ENCODE measurements around the gene ATAT1.

Gene ATAT1

GRCh38 chr6:30687659-30688431 lies 61.2 kb downstream of the ATAT1 start:
- DNase-seq (ENCODE audit: low spot score): no peak
- in situ Hi-C loops (cut with MboI; ENCODE audit: low sequenced_read_pairs, unreplicated experiment): no loop called here
- no peak for TF ChIP-seq CTCF (IDR thresholded peaks at IDR 0.05; ENCODE audit: borderline replicate concordance, control extremely low read depth, extremely low read depth, insufficient read depth, missing control alignments)

- in situ Hi-C loops (cut with MboI; ENCODE audit: low sequenced_read_pairs, unreplicated experiment): no loop called here
- no peak for TF ChIP-seq CTCF (IDR thresholded peaks at IDR 0.05; ENCODE audit: borderline replicate concordance, control extremely low read depth, extremely low read depth, insufficient read depth, missing control alignments)
- DNase-seq (ENCODE audit: low spot score): no peak
These were observed 61.9 kb downstream of the ATAT1 start for GRCh38 chr6:30688569-30688968.

GRCh38 chr6:30689022-30689865 lies 62.6 kb downstream of the ATAT1 start:
- in situ Hi-C loops (cut with MboI; ENCODE audit: low sequenced_read_pairs, unreplicated experiment): no loop called here
- no peak for TF ChIP-seq CTCF (IDR thresholded peaks at IDR 0.05; ENCODE audit: borderline replicate concordance, control extremely low read depth, extremely low read depth, insufficient read depth, missing control alignments)
- DNase-seq (ENCODE audit: low spot score): no peak

GRCh38 chr6:30689985-30690384 lies 63.3 kb downstream of the ATAT1 start:
- in situ Hi-C loops (cut with MboI; ENCODE audit: low sequenced_read_pairs, unreplicated experiment): no loop called here
- TF ChIP-seq CTCF (IDR thresholded peaks at IDR 0.05; ENCODE audit: borderline replicate concordance, control extremely low read depth, extremely low read depth, insufficient read depth, missing control alignments): no peak
- no peak for DNase-seq (ENCODE audit: low spot score)

GRCh38 chr6:30690403-30691207 lies 63.9 kb downstream of the ATAT1 start, which contains the start of gene NRM:
Gene NRM (minus strand): TSS chr6:30690984. CDS start chr6:30690974, 10 bp downstream.
- no peak for TF ChIP-seq CTCF (IDR thresholded peaks at IDR 0.05; ENCODE audit: borderline replicate concordance, control extremely low read depth, extremely low read depth, insufficient read depth, missing control alignments)
- peak; percentile 91 for DNase-seq (ENCODE audit: low spot score)
- in situ Hi-C loops (cut with MboI; ENCODE audit: low sequenced_read_pairs, unreplicated experiment): no loop called here

Data from GM13976 (cell line).